GM06990 (cell line): ENCODE data around the gene PCDHGA2.

Experiments
- DNase-seq: peaks from one replicate; pipeline ENCODE4 v3.0.0-alpha.2; 2011; ENCODE audit not compliant: insufficient read length; ENCODE audit errors: extremely low read depth
- H3K27me3 ChIP-seq: replicated peaks from 2 replicates; pipeline ENCODE4 v1.6.0; 2011; ENCODE audit warnings: low read length; ENCODE audit not compliant: control insufficient read depth, insufficient read depth
- H3K36me3 ChIP-seq: 2 replicates; pipeline ENCODE4 v1.5.1; 2011; ENCODE audit warnings: low read length; ENCODE audit not compliant: control insufficient read depth, insufficient read depth
- H3K4me3 ChIP-seq: replicated peaks from 2 replicates; pipeline ENCODE4 v1.5.1; 2011; ENCODE audit warnings: low read depth, mild to moderate bottlenecking, control low read depth, low read length
- TF ChIP-seq, protein P1 (sequence below): IDR thresholded peaks from 2 replicates; pipeline ENCODE4 v1.5.1; 2011; ENCODE audit warnings: low read length, control low read depth, mild to moderate bottlenecking, inconsistent platforms; ENCODE audit not compliant: insufficient read depth, poor library complexity, severe bottlenecking

The PCDHGA2 gene

GRCh38 chr5:141363952-141364660 lies 25.5 kb downstream of the PCDHGA2 start, which contains the start of gene PCDHGA5:
Gene PCDHGA5 (plus strand): TSS chr5:141364162. CDS start chr5:141364331, 169 bp downstream.
- Histone ChIP-seq H3K27me3 (no peaks in the 10 kb centered on the region), H3K4me3 (no peak within 1 kb of the TSS), H3K36me3 (no peaks in the 10 kb centered on the region)
- DNase-seq: no peak
- TF ChIP-seq, protein P1, sequence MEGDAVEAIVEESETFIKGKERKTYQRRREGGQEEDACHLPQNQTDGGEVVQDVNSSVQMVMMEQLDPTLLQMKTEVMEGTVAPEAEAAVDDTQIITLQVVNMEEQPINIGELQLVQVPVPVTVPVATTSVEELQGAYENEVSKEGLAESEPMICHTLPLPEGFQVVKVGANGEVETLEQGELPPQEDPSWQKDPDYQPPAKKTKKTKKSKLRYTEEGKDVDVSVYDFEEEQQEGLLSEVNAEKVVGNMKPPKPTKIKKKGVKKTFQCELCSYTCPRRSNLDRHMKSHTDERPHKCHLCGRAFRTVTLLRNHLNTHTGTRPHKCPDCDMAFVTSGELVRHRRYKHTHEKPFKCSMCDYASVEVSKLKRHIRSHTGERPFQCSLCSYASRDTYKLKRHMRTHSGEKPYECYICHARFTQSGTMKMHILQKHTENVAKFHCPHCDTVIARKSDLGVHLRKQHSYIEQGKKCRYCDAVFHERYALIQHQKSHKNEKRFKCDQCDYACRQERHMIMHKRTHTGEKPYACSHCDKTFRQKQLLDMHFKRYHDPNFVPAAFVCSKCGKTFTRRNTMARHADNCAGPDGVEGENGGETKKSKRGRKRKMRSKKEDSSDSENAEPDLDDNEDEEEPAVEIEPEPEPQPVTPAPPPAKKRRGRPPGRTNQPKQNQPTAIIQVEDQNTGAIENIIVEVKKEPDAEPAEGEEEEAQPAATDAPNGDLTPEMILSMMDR: no peak

GRCh38 chr5:141366016-141366896 lies 27.7 kb downstream of the PCDHGA2 start:
- TF ChIP-seq, protein P1: no peak
- no peaks in the 10 kb centered on the region for H3K36me3 ChIP-seq
- H3K27me3 ChIP-seq: no peaks in the 10 kb centered on the region
- H3K4me3 ChIP-seq: no peak overlapping the region
- no peak for DNase-seq

DNA sequence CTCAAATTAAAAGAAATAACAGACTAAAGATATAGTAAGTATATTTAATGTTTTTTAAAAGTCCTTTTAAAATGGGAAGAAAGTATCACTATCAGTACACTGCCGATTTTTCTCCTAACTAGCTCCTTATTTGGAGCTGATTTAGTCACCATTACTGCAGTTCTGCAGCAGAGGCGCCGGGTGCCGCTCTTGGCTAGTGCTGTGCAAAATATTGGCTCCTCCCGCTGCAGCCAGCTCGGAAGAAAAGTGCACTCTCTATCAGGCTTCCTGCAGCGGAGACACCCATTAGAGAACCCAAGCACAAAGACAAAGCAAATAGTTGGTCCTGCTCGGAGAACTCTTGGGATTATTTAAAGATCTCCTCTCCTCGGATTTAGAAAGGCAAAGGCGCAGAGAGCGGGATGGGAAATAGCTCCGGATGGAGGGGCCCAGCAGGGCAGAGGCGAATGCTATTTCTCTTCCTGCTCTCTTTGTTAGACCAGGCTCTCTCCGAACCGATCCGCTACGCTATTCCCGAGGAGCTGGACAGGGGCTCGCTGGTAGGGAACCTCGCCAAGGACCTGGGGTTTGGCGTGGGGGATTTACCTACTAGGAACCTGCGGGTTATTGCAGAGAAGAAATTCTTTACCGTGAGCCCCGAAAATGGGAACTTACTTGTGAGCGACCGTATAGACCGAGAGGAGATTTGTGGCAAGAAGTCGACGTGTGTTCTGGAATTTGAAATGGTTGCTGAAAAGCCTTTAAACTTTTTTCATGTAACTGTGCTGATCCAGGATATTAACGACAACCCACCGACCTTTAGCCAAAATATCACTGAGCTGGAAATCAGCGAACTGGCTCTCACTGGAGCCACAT lies 31.7 kb downstream of the PCDHGA2 start, which contains the start of gene PCDHGB3:
Gene PCDHGB3 (plus strand): TSS at position 249 of the 855 bp plus-strand sequence. CDS start 153 bp downstream, at position 402.
- Histone ChIP-seq H3K27me3 (no peaks in the 10 kb centered on the region), H3K4me3 (peak within 1 kb of the TSS; percentile 64), H3K36me3 (no peaks in the 10 kb centered on the region)
- TF ChIP-seq, protein P1: peak; percentile 78
- DNase-seq: peak; percentile 37

- Histone ChIP-seq H3K27me3 (no peaks in the 10 kb centered on the region), H3K36me3 (no peaks in the 10 kb centered on the region), H3K4me3 (no peak overlapping the region)
- TF ChIP-seq, protein P1: no peak
- DNase-seq: no peak
Observed at GRCh38 chr5:141371572-141372475, 33.3 kb downstream of the PCDHGA2 start.
